Measurements from ENCODE around the gene FBXO17.

- no peak for TF ChIP-seq CTCF (IDR thresholded peaks at IDR 0.05)
- TF ChIP-seq CREM (CRISPR knock-in tag; IDR thresholded peaks at IDR 0.05): no peak
- TF ChIP-seq FOXJ3 (CRISPR knock-in tag; IDR thresholded peaks at IDR 0.05; ENCODE audit: borderline replicate concordance): no peak
Observed at GRCh38 chr19:39004403-39004802, 28.9 kb upstream of the FBXO17 start.

All from WTC11 (cell line).